Hepatocyte (in vitro differentiated cells): ENCODE data around the gene MLYCD. TPM values are rescaled to one million over a fixed set of nuclear protein-coding genes. Genes with fewer than 3 reads are reported as not detected.

Source experiments
- DNase-seq: peaks from one replicate; pipeline ENCODE4 v3.0.0-alpha.2; 2016; ENCODE audit warnings: low spot score
- H2AFZ ChIP-seq: fragments of 200-600 bp; sonication (generic); 2 replicates; pipeline ENCODE4 v1.6.0; 2016; ENCODE audit warnings: antibody characterized with exemption, mild to moderate bottlenecking
- H3K27ac ChIP-seq: fragments of 200-600 bp; sonication (generic); 2 replicates; pipeline ENCODE4 v1.5.1; 2016; ENCODE audit warnings: mild to moderate bottlenecking
- H3K27me3 ChIP-seq: fragments of 200-600 bp; sonication (generic); 2 replicates; pipeline ENCODE4 v1.6.1; 2016
- H3K36me3 ChIP-seq: fragments of 200-600 bp; sonication (generic); replicated peaks from 2 replicates; pipeline ENCODE4 v1.5.1; 2016; ENCODE audit warnings: low read depth; ENCODE audit not compliant: insufficient read depth
- H3K4me1 ChIP-seq: fragments of 200-600 bp; sonication (generic); 2 replicates; pipeline ENCODE4 v1.5.1; 2016; ENCODE audit warnings: mild to moderate bottlenecking, moderate library complexity; ENCODE audit not compliant: insufficient read depth
- H3K4me2 ChIP-seq: fragments of 200-600 bp; sonication (generic); 2 replicates; pipeline ENCODE4 v1.6.0; 2016
- H3K4me3 ChIP-seq: fragments of 200-600 bp; sonication (generic); 2 replicates; pipeline ENCODE4 v1.5.1; 2016; ENCODE audit warnings: mild to moderate bottlenecking
- H3K79me2 ChIP-seq: fragments of 200-600 bp; sonication (generic); 2 replicates; pipeline ENCODE4 v1.6.0; 2017; ENCODE audit warnings: mild to moderate bottlenecking
- H3K9me2 ChIP-seq: fragments of 200-600 bp; sonication (generic); replicated peaks from 2 replicates; pipeline ENCODE4 v1.6.0; 2017; ENCODE audit warnings: mild to moderate bottlenecking; ENCODE audit not compliant: insufficient read depth
- H3K9me3 ChIP-seq: fragments of 200-600 bp; sonication (generic); 2 replicates; pipeline ENCODE4 v1.5.1; 2016; ENCODE audit warnings: low read depth, mild to moderate bottlenecking
- H4K20me1 ChIP-seq: fragments of 200-600 bp; sonication (generic); 2 replicates; pipeline ENCODE4 v1.6.0; 2016; ENCODE audit warnings: mild to moderate bottlenecking; ENCODE audit not compliant: insufficient read depth, poor library complexity, severe bottlenecking
- EZH2 ChIP-seq: fragments of 200-600 bp; sonication (generic); IDR thresholded peaks from 2 replicates; pipeline ENCODE4 v1.6.1; 2016; ENCODE audit warnings: antibody characterized with exemption, mild to moderate bottlenecking, borderline replicate concordance
- EZH2phosphoT487 ChIP-seq: fragments of 200-600 bp; sonication (generic); IDR thresholded peaks from one replicate; pipeline ENCODE4 v1.6.1; 2018; ENCODE audit warnings: antibody characterized with exemption, mild to moderate bottlenecking, low read depth, moderate library complexity; ENCODE audit not compliant: unreplicated experiment, severe bottlenecking
- WGBS: methylation state at CpG from one replicate; pipeline ENCODE4 v1.1.6; 2016; ENCODE audit warnings: low lambda C conversion rate; ENCODE audit errors: missing lambda C conversion rate; 5-methylcytosine and 5-hydroxymethylcytosine counted together
- polyA plus RNA-seq: library from polyadenylated mRNA; unstranded; fragments of >200 nt; fragmentation: Nextera tagmentation; extraction: Ambion mirVana; gene quantifications from 2 replicates; pipeline ENCODE4 v1.2.1, GENCODE V29; 2016
- total RNA-seq: library from RNA; depleted of rRNA; stranded (reverse); fragments of >200 nt; gene quantifications from 2 replicates; pipeline ENCODE4 v1.2.3, GENCODE V29; 2014
- TF ChIP-seq, protein P1 (sequence below): fragments of 200-600 bp; sonication (generic); IDR thresholded peaks from 2 replicates; pipeline ENCODE4 v1.5.1; 2016; ENCODE audit warnings: antibody characterized with exemption, mild to moderate bottlenecking; ENCODE audit not compliant: poor library complexity

Gene MLYCD
- total and polyA plus RNA-seq, 2 experiments from 2014 or later: 6.3 to 10.1 TPM

DNA sequence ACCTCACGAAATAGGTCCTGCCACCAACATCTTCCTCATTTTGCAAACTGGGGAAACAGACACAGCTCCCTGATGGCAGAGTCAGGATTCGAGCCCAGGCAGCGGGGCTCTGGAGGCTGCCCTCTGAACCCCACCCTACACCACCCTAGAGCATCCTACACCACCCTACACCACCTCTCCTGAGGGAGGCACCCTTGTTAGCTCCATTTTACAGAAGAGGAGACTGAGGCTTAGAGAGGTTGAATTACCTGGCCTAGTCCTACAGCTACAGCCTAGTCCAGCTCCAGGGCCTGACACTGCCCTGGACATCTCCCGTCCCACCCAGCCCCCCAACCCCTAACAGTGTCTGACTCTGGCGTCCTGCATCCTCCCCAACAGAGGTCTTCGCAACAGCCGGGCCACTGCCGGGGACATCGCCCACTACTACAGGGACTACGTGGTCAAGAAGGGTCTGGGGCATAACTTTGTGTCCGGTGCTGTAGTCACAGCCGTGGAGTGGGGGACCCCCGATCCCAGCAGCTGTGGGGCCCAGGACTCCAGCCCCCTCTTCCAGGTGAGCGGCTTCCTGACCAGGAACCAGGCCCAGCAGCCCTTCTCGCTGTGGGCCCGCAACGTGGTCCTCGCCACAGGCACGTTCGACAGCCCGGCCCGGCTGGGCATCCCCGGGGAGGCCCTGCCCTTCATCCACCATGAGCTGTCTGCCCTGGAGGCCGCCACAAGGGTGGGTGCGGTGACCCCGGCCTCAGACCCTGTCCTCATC, 65.9 kb downstream of the MLYCD start:
- Histone ChIP-seq H3K36me3 (no peaks in the 10 kb centered on the region), H3K4me1 (no peaks in the 10 kb centered on the region), H3K9me3 (no peaks in the 10 kb centered on the region), H3K27me3 (peaks cover 10% of the 10 kb centered on the region), H3K4me2 (no peak overlapping the region), H4K20me1 (no peaks in the 10 kb centered on the region), H3K79me2 (no peaks in the 10 kb centered on the region), H2AFZ (no peak overlapping the region), H3K27ac (no peak overlapping the region), H3K9me2 (no peaks in the 10 kb centered on the region), H3K4me3 (no peak overlapping the region)
- no peak for DNase-seq
- WGBS: 94% methylated on average over 21 of the region's 26 CpGs
- TF ChIP-seq, protein P1, sequence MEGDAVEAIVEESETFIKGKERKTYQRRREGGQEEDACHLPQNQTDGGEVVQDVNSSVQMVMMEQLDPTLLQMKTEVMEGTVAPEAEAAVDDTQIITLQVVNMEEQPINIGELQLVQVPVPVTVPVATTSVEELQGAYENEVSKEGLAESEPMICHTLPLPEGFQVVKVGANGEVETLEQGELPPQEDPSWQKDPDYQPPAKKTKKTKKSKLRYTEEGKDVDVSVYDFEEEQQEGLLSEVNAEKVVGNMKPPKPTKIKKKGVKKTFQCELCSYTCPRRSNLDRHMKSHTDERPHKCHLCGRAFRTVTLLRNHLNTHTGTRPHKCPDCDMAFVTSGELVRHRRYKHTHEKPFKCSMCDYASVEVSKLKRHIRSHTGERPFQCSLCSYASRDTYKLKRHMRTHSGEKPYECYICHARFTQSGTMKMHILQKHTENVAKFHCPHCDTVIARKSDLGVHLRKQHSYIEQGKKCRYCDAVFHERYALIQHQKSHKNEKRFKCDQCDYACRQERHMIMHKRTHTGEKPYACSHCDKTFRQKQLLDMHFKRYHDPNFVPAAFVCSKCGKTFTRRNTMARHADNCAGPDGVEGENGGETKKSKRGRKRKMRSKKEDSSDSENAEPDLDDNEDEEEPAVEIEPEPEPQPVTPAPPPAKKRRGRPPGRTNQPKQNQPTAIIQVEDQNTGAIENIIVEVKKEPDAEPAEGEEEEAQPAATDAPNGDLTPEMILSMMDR: no peak
- TF ChIP-seq EZH2 (no peak), EZH2phosphoT487 (no peak)

DNA sequence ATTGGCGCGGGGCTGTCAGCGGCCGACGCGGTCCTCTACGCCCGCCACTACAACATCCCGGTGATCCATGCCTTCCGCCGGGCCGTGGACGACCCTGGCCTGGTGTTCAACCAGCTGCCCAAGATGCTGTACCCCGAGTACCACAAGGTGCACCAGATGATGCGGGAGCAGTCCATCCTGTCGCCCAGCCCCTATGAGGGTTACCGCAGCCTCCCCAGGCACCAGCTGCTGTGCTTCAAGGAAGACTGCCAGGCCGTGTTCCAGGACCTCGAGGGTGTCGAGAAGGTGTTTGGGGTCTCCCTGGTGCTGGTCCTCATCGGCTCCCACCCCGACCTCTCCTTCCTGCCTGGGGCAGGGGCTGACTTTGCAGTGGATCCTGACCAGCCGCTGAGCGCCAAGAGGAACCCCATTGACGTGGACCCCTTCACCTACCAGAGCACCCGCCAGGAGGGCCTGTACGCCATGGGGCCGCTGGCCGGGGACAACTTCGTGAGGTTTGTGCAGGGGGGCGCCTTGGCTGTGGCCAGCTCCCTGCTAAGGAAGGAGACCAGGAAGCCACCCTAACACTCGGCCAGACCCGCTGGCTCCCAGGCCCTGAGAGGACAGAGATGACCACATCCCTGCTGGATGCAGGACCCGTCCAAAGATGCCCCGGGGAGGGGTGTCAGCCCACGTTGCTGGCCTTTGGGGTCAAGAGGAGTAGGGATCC, 66.7 kb downstream of the MLYCD start:
- H3K36me3 ChIP-seq: no peaks in the 10 kb centered on the region
- H3K4me1 ChIP-seq: no peaks in the 10 kb centered on the region
- H3K4me3 ChIP-seq: no peak overlapping the region
- no peak overlapping the region for H2AFZ ChIP-seq
- H3K4me2 ChIP-seq: no peak overlapping the region
- no peaks in the 10 kb centered on the region for H3K9me2 ChIP-seq
- TF ChIP-seq, protein P1: no peak
- TF ChIP-seq EZH2phosphoT487: no peak
- no peak for TF ChIP-seq EZH2
- H3K27ac ChIP-seq: no peak overlapping the region
- H4K20me1 ChIP-seq: no peaks in the 10 kb centered on the region
- peaks cover 10% of the 10 kb centered on the region for H3K27me3 ChIP-seq
- no peaks in the 10 kb centered on the region for H3K79me2 ChIP-seq
- 94% methylated on average over 33 of the region's 36 CpGs for WGBS
- no peaks in the 10 kb centered on the region for H3K9me3 ChIP-seq
- DNase-seq: no peak

DNA sequence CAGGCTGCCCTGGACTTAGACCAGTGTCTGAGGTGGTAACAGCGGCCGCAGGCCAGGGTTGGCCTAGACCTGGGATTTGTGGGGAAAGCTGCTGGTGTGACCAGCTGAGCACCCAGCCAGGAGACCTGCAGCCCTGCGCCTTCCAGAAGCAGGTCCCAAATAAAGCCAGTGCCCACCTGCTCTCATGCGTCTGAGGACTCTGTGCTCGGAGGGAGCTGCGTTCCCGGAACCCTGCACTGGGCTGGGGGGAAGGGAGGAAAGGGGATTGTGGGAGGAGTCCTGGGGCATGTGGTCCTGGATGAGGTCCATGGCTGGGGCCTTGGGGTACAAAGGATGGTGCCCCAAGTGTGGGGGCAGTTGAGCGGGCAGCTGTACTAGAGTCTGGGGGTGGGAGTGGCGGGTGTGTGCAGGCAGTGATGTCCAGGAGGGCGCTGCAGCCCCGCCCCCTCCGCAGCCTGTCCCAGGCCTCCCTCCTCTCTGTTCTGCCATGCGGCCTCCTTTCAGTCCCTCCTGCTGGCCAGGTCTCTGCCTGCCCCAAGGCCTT, 67.3 kb downstream of the MLYCD start:
- Histone ChIP-seq H3K4me1 (no peaks in the 10 kb centered on the region), H3K4me3 (no peak overlapping the region), H3K4me2 (no peak overlapping the region), H3K9me2 (no peaks in the 10 kb centered on the region), H3K36me3 (no peaks in the 10 kb centered on the region), H4K20me1 (no peaks in the 10 kb centered on the region), H3K9me3 (no peaks in the 10 kb centered on the region), H2AFZ (no peak overlapping the region), H3K27me3 (peaks cover 10% of the 10 kb centered on the region), H3K79me2 (no peaks in the 10 kb centered on the region), H3K27ac (no peak overlapping the region)
- no peak for DNase-seq
- TF ChIP-seq, protein P1: no peak
- no peak for TF ChIP-seq EZH2
- TF ChIP-seq EZH2phosphoT487: no peak
- WGBS: 86% methylated on average over 8 of the region's 13 CpGs
